Erythroblast (primary cell): ENCODE data around the gene OPTN.
"Not testable (repeated sequence)": the region's sequence is repeated elsewhere in the genome, so short reads cannot be mapped to it uniquely, and the experiment has no call there.

ENCODE experiments used
- DNase-seq, 2 experiments: peaks; one replicate each; lab custom pipeline; 2025; lab: John Stamatoyannopoulos, UW
- GATA1 ChIP-seq: IDR thresholded peaks from 2 replicates; pipeline ENCODE4 v1.6.1; 2011; ENCODE audit warnings: low read depth, mild to moderate bottlenecking, control low read depth, low read length, moderate library complexity
- POLR2A ChIP-seq: IDR thresholded peaks from 2 replicates; pipeline ENCODE4 v1.6.1; 2011; ENCODE audit warnings: mild to moderate bottlenecking, low read length

OPTN gene

DNA sequence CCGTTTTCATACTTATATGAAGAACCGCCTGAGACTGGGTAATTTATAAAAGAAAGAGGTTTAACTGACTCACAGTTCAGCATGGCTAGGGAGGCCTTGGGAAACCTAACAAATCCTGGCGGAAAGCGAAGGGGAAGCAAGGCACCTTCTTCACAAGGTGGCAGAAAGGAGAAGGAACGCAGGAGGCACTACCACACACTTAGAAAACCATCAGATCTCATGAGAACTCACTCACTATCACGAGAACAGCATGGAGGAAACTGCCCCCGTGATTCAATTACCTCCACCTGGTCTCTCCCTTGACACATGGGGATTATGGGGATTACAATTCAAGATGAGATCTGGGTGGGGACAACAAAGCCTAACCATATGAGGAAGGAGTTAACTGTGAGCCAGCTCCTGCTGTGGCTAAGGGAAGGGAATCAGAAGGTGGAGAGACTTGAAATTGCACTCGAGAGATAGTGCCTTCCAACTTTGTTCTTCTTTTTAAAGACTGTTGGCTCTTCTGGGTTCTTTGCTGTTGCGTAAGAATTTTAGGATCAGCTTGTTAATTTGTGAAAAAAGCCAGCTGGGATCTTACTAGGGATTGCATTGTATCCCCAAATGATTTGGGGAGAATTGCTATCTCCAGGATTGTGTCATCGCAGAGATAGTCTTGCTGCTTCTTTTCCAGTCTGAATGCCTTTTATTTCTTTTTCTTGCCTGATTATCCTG lies 21.0 kb downstream of the OPTN start:
- DNase-seq, result no peak
- TF ChIP-seq GATA1, result no peak
- no peak for TF ChIP-seq POLR2A

DNA sequence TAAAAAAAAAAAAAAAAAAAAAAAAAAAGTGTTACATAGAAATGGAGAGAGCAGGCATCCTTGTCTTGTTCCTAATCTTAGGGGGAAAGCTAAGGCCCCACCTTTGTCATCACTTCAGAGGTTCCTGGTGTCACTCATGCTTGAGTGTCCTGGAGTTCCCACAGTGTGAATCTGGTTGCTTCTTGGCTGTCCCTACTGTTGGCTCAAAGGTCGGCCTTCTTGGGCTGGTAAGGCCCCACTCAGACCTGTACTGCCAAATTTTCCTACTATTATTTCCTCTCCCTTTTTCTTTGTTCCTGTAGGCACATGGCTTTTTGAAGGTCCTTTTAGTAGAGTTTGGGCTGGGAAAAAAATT lies 21.5 kb downstream of the OPTN start:
- TF ChIP-seq POLR2A (no peak), GATA1 (no peak)
- no peak for DNase-seq

DNA sequence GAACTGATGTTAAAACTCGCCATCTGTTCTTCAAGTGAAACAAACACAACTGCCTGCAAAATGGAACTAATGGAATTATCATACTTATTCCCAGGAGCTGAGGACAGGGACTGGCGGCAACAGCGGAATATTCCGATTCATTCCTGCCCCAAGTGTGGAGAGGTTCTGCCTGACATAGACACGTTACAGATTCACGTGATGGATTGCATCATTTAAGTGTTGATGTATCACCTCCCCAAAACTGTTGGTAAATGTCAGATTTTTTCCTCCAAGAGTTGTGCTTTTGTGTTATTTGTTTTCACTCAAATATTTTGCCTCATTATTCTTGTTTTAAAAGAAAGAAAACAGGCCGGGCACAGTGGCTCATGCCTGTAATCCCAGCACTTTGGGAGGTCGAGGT lies 36.7 kb downstream of the OPTN start:
- DNase-seq, result peak in 1 of 2 experiments; percentile 13
- TF ChIP-seq GATA1 (no peak), POLR2A (no peak)

DNA sequence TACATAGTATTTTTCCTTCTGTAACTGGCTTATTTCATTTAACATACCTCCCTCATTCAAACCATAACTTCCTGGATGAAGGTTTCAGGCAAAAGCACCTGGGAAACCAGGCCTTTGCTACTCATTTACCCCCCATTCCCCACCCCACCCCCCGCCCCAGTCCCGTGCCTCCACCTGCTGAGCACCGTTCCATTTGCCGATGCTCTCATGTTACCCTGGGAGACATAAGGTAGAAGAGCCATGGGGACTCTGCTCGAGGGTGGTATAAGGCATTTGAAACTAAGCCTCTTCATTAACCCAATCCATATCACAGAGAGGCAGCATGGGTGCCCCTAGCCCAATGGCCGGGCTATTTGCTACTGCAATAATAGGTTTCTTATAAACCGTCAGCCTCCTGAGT lies 39.2 kb downstream of the OPTN start:
- no peak for TF ChIP-seq POLR2A
- TF ChIP-seq GATA1, result no peak
- DNase-seq, result no peak

DNA sequence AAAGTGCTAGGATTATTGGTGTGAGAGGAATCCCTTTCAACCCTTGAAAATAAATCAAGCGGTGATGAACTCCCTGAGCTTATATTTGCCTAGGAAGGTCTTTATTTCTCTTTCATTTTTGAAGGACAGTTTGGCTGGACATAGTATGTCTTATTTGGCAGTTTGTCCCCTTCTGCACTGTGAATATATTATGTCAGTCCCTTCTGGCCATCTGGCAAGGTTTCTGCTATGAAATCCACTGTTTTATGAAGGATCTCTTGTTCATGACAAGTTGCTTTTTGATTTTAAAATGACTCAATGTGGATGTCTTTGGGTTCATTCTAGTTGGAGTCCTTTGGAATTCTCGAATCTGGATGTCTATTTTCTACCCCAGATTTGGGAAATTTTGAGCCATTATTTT lies 39.7 kb downstream of the OPTN start:
- no peak for DNase-seq
- TF ChIP-seq POLR2A (no peak), GATA1 (no peak)

DNA sequence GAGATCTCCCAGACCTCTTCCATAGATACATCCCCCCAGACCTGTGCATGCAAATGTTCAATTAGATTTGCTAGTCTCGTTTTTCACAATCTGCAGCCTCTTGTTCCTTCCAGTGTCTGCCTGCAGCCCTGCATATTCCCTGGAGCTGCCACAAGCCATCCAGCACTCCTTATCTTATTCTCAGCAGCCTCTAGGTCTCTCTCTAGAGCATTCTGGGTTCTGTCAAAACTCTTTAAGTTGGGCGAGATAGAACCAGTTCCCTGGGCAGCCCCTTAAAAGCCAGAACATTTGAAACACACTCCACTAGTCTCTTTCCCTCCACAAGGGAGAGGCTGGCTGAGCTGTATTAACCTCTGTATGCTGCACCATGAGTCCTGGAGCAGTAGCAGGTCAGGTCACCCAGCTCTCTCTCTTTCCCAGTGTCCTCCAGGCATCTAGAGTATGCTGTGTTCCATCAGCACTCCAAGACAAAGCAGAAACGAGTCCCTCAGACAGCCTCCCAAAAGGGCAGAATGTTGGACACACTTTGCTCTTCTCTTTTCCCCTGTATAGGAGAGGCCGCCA lies 40.7 kb downstream of the OPTN start:
- DNase-seq, result peak; percentile 10 to 14

DNA sequence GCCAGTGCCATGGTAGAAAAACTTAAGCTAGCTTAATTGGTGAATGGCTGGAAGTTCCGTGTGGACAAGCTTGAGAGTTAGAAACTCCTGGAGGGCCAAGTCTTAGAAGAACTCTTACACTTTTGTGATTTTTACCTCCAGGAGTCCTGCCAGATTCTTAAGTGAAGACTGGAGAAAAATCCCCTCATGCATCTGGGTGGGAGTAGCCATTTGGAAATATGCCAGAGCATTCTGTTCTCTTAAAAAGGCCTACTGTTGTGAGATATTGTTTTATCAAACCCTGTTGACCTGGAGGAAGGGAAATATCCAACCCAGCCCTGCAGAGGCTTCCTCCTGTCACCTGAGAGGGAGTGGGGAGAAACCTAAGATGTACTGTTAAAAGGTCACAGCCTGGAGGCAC lies 43.8 kb downstream of the OPTN start:
- peak; percentile 13 to 42 for DNase-seq
- TF ChIP-seq POLR2A (no peak), GATA1 (no peak)

More for the DNA sequence above, 40.7 kb downstream of the OPTN start:
- TF ChIP-seq POLR2A (no peak), GATA1 (no peak)

DNA sequence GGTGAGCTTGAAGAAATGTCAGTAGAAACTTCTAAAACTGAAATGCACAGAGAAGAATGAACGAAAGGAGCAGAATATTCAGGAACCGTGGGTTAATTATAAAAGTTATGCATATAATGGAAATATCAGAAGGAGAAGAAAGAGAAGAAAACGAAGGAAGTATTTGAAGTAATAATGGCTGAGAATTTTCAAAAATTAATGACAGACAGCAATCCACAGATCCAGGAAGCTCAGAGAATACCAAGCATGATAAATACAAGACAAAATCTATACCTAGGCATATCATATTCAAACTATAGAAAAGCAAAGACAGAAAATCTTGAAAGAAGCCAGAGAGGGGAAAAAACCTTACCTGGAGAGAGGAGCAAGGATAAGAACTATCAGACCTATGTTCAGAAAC lies 44.9 kb downstream of the OPTN start:
- TF ChIP-seq POLR2A, result no peak
- TF ChIP-seq GATA1, result no peak
- no peak for DNase-seq

DNA sequence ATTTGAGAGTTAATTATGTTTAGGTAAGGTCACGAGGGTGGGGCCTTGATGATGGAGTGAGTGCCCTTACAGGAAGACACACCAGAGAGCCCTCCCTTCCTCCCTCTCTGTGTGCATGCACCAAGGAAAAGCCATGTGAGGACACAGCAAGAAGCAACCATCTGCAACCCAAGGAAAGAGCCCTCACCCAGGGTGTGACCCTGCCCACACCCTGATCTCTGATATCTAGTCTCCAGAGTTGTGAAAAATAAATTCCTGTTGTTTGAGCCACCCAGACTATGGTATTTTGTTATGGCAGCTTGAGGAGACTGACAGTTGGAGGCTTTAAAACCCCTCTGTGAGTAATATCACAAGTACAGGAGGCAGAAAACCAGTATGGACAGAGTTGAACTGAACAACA lies 46.4 kb downstream of the OPTN start:
- TF ChIP-seq GATA1 (no peak), POLR2A (peak; percentile 35)
- DNase-seq, result peak; percentile 85 to 89

DNA sequence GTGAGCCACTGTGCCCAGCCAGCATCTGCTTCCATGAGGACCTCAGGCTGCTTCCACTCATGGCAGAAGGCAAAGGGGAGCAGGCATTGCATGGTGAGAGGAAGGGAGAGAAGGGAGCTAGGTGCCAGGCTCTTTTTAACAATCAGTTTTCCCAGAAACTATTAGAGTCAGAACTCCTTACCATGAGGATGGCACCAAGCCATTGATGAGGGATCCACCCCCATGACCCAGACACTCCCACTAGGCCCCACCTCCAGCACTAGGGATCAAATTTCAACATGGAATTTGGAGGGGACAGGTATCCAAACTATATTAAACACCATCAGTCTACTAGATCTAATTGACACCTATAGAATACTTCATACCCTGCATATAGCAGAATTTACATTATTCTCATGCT lies 47.2 kb downstream of the OPTN start:
- DNase-seq, result no peak
- TF ChIP-seq GATA1 (no peak), POLR2A (no peak)

DNA sequence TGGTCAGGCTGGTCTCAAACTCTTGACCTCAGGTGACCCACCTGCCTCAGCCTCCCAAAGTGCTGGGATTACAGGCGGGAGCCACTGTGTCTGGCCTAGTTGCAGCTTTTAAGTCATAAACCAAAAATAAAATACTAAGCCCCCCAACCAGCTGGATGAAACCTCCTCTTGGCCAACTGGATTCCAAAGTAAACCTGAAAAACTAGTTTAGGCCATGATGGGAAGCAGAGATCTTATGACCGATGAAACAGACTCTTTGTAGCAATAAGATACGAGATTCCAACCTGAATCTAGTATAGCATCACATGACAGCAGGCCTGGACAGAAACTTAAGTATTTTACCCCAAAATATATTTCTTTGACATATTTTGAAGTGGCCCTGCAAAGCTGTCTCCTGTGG lies 52.3 kb downstream of the OPTN start:
- DNase-seq, result no peak
- TF ChIP-seq GATA1 (no peak), POLR2A (no peak)

DNA sequence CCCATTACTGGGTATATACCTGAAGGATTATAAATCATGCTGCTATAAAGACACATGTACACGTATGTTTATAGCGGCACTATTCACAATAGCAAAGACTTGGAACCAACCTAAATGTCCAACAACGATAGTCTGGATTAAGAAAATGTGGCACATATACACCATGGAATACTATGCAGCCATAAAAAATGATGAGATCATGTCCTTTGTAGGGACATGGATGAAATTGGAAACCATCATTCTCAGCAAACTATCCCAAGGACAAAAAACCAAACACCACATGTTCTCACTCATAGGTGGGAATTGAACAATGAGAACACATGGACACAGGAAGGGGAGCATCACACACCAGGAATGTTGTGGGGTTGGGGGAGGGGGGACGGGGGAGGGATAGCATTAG lies 55.9 kb downstream of the OPTN start:
- DNase-seq, result not testable (repeated sequence)

DNA sequence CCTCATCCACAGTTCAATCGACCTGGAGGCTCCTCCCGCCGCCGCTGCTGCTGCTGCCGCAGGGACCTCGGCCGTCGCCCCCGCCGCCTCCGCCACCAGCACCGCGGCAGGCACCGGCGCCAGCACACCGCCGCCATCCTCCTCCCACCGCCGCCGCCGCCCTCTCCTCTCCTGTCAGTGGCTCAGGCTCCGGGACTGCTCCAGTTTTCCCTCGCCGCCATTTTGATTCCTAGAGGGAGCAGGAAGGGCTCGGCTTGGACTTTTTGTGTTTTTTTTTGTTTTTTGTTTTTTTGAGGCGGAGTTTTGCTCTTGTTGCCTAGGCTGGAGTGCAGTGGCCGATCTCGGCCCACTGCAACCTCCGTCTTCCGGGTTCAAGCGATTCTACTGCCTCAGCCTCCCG lies 58.4 kb downstream of the OPTN start:
- DNase-seq, result peak; percentile 20 to 25

DNA sequence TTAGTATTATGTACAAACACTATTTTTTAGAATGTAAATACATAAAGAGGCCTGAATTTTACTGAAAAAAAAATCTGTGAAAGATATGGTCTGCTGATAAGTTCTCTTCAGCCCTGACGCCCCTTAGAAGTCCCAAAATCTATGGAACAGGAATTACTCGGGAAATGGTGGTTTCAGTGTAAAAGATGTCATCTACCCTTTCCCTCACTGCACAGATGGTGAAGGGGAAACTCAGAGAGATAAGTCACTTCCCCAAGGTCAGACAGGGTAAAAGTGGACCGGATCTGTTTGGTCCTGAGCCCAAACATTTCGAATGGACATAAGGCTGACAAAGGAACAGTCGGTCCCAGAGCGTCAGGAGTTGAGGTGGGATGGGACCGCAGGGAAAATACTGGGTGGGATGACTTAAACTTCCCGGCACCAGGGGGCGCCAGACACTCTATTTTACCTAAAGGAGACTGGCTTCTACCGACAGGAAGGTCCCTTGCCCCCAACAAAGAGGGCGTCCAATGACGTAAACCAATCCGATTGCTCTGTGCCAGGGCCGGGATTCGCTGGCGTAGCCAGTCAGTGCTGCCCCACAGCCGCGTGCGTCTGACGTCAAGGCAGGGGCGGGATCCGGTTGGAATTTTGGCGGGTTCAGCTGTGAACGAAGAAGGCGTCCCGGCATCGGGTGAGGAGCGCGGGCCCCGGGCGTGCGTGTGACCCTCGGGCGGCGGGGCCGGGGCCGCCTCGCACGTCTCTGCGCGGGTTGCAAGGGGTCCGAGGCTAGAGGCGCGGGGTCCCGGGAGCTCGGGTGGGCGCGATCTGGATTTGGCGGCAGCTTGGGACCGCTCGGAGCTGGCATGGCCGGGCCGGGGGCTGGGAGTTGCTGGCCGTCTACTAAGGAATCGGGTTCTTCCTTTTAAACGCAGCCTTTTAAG lies 61.2 kb downstream of the OPTN start, which contains the start of gene MCM10:
Gene MCM10 (plus strand): TSS at position 625 of the 923 bp plus-strand sequence. CDS start 2,645 bp downstream, outside the sequence.
- peak; percentile 68 for TF ChIP-seq POLR2A
- no peak for TF ChIP-seq GATA1
- peak; percentile 99 for DNase-seq

More for the DNA sequence above, 58.4 kb downstream of the OPTN start:
- TF ChIP-seq GATA1 (no peak), POLR2A (no peak)

DNA sequence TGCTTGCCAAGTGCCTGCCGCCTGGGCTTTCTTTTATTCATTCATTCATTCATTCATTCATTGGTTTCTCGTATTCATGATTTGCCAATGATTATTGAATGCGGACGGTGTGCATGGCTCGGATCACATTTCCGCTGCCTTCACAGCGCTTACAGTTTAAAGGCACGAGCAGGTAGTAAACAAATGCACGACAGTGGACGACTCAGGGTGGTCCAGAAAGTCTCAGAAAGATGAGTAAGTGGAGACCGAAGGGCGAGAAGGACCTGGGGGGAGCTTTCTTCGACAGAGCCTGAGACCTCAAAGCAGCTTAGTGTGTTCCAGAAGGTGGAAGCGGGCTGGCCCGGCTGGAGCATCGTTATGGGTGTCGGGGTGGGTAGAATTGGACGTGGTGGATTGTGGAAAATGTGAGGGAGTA lies 61.9 kb downstream of the OPTN start:
- TF ChIP-seq POLR2A (no peak), GATA1 (no peak)
- DNase-seq, result no peak
